Measurements from ENCODE around the gene PITPNM1.
"Not testable (repeated sequence)": the region's sequence is repeated elsewhere in the genome, so short reads cannot be mapped to it uniquely, and the experiment has no call there.

DNA sequence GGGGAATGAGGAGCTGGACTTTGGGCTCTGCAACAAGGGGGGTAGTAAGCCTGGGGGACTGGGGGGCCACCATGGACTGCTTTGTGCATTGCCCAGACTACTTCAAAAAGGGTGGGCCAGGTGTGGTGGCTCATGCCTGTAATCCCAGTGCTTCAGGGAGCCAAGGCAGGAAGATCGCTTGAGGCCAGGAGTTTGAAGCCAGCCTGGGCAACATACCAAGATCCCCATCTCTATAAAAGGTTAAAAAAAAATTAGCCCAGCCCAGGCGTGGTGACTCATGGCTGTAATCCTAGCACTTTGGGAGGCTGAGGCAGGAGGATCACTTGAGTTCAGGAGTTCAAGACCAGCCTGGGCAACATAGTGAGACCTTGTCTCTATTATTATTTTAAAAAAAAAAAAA, 39.6 kb downstream of the PITPNM1 start:
- TF ChIP-seq, protein P1, sequence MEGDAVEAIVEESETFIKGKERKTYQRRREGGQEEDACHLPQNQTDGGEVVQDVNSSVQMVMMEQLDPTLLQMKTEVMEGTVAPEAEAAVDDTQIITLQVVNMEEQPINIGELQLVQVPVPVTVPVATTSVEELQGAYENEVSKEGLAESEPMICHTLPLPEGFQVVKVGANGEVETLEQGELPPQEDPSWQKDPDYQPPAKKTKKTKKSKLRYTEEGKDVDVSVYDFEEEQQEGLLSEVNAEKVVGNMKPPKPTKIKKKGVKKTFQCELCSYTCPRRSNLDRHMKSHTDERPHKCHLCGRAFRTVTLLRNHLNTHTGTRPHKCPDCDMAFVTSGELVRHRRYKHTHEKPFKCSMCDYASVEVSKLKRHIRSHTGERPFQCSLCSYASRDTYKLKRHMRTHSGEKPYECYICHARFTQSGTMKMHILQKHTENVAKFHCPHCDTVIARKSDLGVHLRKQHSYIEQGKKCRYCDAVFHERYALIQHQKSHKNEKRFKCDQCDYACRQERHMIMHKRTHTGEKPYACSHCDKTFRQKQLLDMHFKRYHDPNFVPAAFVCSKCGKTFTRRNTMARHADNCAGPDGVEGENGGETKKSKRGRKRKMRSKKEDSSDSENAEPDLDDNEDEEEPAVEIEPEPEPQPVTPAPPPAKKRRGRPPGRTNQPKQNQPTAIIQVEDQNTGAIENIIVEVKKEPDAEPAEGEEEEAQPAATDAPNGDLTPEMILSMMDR (IDR thresholded peaks at IDR 0.05; ENCODE audit: insufficient read depth, low read depth, low read length): not testable (repeated sequence)
- TF ChIP-seq EZH2 (IDR thresholded peaks at IDR 0.05; ENCODE audit: insufficient read depth, low read length): not testable (repeated sequence)

Measured in astrocyte (in vitro differentiated cells and primary cell).